CD8-positive, alpha-beta memory T cell (primary cell): ENCODE data around the gene ZBTB34. TPM values are rescaled to one million over a fixed set of nuclear protein-coding genes. Genes with fewer than 3 reads are reported as not detected.

Experiments used
- CTCF ChIA-PET: fragments of 350-600 bp; sonication (Branson Sonifier 250); formaldehyde crosslinking; loops from one replicate; lab custom pipeline; 2021; ENCODE audit warnings: antibody characterized with exemption; lab: Charles Lee
- POLR2A ChIA-PET: fragments of 350-600 bp; sonication (Branson Sonifier 250); formaldehyde crosslinking; loops from one replicate; lab custom pipeline; 2021; ENCODE audit warnings: antibody characterized with exemption; lab: Charles Lee
- DNase-seq, 5 donors: peaks; one replicate each; pipeline versions ENCODE4 v3.0.0 to v3.0.0-alpha.2; 2020 to 2022; ENCODE audit warnings: mixed read lengths in 1 of 5
- H3K27ac ChIP-seq: one replicate; pipeline ENCODE4 v1.7.0; 2013; ENCODE audit warnings: low read depth, mild to moderate bottlenecking, low read length, moderate library complexity
- H3K27me3 ChIP-seq: 2 replicates; pipeline ENCODE4 v1.7.0; 2013; ENCODE audit warnings: low read length, mild to moderate bottlenecking; ENCODE audit not compliant: insufficient read depth, poor library complexity, severe bottlenecking
- H3K36me3 ChIP-seq: 2 replicates; pipeline ENCODE4 v1.7.0; 2013; ENCODE audit warnings: mild to moderate bottlenecking, low read length, moderate library complexity; ENCODE audit not compliant: insufficient read depth
- H3K4me1 ChIP-seq: 2 replicates; pipeline ENCODE4 v1.7.0; 2013; ENCODE audit warnings: mild to moderate bottlenecking, low read length, moderate library complexity; ENCODE audit not compliant: insufficient read depth
- H3K4me3 ChIP-seq: 2 replicates; pipeline ENCODE4 v1.7.0; 2013; ENCODE audit warnings: mild to moderate bottlenecking, low read length
- H3K9me3 ChIP-seq: 2 replicates; pipeline ENCODE4 v1.7.0; 2013; ENCODE audit warnings: mild to moderate bottlenecking, low read length
- H3K27ac Mint-ChIP-seq, 8 donors: one replicate each; pipeline ENCODE4 v1.8.0; 2020 to 2021; ENCODE audit warnings: mixed read lengths in 8 of 8, mild to moderate bottlenecking in 6 of 8, inconsistent platforms in 3 of 8, moderate library complexity in 3 of 8
- H3K27me3 Mint-ChIP-seq, 2 donors: one replicate each; pipeline ENCODE4 v1.8.0; 2020 to 2021; ENCODE audit warnings: mixed read lengths in 2 of 2, mild to moderate bottlenecking in 1 of 2, moderate library complexity in 1 of 2
- H3K36me3 Mint-ChIP-seq, 3 donors: one replicate each; pipeline ENCODE4 v1.8.0; 2020 to 2021; ENCODE audit warnings: mixed read lengths in 3 of 3, inconsistent platforms in 1 of 3, mild to moderate bottlenecking in 1 of 3
- H3K4me1 Mint-ChIP-seq, 3 donors: one replicate each; pipeline ENCODE4 v1.8.0; 2020 to 2021; ENCODE audit warnings: mixed read lengths in 3 of 3, inconsistent platforms in 1 of 3, mild to moderate bottlenecking in 1 of 3
- H3K4me3 Mint-ChIP-seq, 7 donors: one replicate each; pipeline ENCODE4 v1.8.0; 2020 to 2021; ENCODE audit warnings: mixed read lengths in 7 of 7, mild to moderate bottlenecking in 6 of 7, moderate library complexity in 4 of 7, inconsistent platforms in 2 of 7
- H3K9me3 Mint-ChIP-seq, 5 donors: one replicate each; pipeline ENCODE4 v1.8.0; 2020 to 2022; ENCODE audit warnings: mixed read lengths in 5 of 5, mild to moderate bottlenecking in 3 of 5, moderate library complexity in 2 of 5, inconsistent platforms in 1 of 5
- polyA plus RNA-seq: library from polyadenylated mRNA; unstranded; fragments of 300-500 nt; fragmentation: Illumina TruSeq; gene quantifications from one replicate; pipeline ENCODE4 v1.2.3, GENCODE V29; 2021
- total RNA-seq, 2 experiments: library from RNA; stranded (reverse); gene quantifications; one replicate each; pipeline ENCODE4 v1.2.3, GENCODE V29; 2021

ZBTB34 gene
- total and polyA plus RNA-seq, 3 experiments from 2014 or later, result 1.3 to 7.0 (median 6.8) TPM

DNA sequence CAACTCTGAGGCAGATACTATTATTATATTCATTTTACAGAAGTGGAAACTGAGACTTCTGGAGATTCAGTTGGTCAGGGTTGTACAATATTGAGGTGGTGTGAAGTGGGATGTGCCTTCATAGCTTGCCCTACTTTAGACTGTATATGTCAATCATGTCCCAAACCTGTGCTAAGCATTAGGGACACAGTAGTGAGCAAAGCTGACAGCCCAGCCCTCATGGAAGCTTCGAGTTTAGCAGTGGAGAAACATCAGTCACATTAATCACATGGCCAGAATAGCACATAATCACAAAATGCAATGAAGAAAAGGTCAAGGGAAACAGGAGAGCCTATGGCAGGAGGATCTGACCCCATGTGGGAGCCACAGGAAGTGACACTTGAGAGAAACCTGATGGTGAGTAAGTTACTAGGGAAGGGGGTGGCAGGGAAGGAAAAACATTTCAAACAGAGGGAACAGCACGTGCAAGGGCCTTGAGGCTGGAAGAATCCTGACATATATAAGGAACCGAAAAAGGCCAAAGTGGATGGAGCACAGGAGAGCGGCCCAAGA is 33.7 kb downstream of the ZBTB34 start:
- Mint-ChIP-seq H3K36me3 (peaks cover 0 to 4% (median 2%) of the 10 kb centered on the region in 3 donors), H3K4me3 (no peak overlapping the region), H3K27me3 (peaks cover 0 to 20% of the 10 kb centered on the region in 2 donors), H3K27ac (no peak overlapping the region), H3K4me1 (no peaks in the 10 kb centered on the region), H3K9me3 (no peaks in the 10 kb centered on the region)
- CTCF ChIA-PET, result interaction anchor here (1.0 kb wide), 1 partner anchor 47 kb away, joined by 3 read pairs; no protein-coding TSS in a partner anchor
- H3K4me3 ChIP-seq, result no peak overlapping the region
- H3K9me3 ChIP-seq, result no peaks in the 10 kb centered on the region
- no peaks in the 10 kb centered on the region for H3K4me1 ChIP-seq
- DNase-seq, result no peak
- no peak overlapping the region for H3K27ac ChIP-seq
- POLR2A ChIA-PET, result no interaction called here
- H3K36me3 ChIP-seq, result no peaks in the 10 kb centered on the region
- H3K27me3 ChIP-seq, result no peaks in the 10 kb centered on the region

DNA sequence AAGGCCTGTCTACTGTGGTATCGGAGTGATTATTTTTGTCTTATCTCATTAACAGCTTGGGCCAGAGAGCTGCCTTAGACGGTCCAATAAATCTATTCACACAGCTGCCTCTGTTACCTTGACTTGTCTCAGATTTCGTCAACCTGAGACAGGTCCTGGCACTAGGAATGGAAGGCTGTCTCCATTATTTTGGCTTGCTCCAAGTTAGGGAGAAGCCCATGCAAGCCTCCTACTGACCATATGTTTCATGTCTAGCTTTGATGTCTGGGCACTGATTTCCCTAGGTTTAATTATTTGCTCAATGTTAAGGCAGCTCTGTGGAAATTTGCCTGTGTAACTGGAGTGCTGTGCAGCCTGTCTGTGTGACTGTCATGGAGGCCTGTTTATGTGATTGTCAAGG is 41.8 kb downstream of the ZBTB34 start:
- POLR2A ChIA-PET, result no interaction called here

DNA sequence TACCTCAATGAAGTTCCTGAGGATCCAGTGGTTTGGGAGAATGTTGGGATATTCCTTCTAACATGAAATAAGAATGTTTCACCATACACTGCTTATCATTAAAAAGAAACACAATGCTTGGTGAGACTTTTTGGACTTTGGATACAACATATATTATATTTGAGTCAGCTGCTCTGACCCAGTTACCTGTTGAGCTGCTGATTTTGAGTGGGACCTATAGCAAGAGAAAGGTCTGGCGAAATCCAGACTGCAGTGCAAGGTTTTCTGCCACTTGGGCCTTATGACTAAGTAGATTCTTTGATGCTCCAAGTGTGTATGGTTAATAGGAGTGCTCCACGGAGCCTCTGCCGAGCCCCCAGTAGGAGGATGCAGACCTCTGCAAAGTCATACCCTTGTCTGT is 44.1 kb downstream of the ZBTB34 start:
- H3K27ac Mint-ChIP-seq, result no peak overlapping the region
- Histone ChIP-seq H3K9me3 (no peaks in the 10 kb centered on the region), H3K36me3 (no peaks in the 10 kb centered on the region), H3K27ac (no peak overlapping the region), H3K4me1 (no peaks in the 10 kb centered on the region), H3K27me3 (peaks cover 3% of the 10 kb centered on the region), H3K4me3 (no peak overlapping the region)
- H3K4me1 Mint-ChIP-seq, result no peaks in the 10 kb centered on the region
- H3K4me3 Mint-ChIP-seq, result no peak overlapping the region
- ChIA-PET CTCF (no interaction called here), POLR2A (no interaction called here)
- peaks cover 3 to 8% (median 6%) of the 10 kb centered on the region in 5 donors for H3K9me3 Mint-ChIP-seq
- no peak for DNase-seq
- H3K27me3 Mint-ChIP-seq, result peaks cover 5 to 20% of the 10 kb centered on the region in 2 donors
- H3K36me3 Mint-ChIP-seq, result peaks cover 0 to 9% (median 0%) of the 10 kb centered on the region in 3 donors

More for the DNA sequence above, 41.8 kb downstream of the ZBTB34 start:
- Mint-ChIP-seq H3K4me1 (no peaks in the 10 kb centered on the region), H3K27me3 (peaks cover 7 to 17% of the 10 kb centered on the region in 2 donors), H3K9me3 (peaks cover 3 to 8% (median 6%) of the 10 kb centered on the region in 5 donors), H3K36me3 (peaks cover 0 to 13% (median 0%) of the 10 kb centered on the region in 3 donors), H3K4me3 (no peak overlapping the region), H3K27ac (no peak overlapping the region)
- no peaks in the 10 kb centered on the region for H3K27me3 ChIP-seq
- no peaks in the 10 kb centered on the region for H3K36me3 ChIP-seq
- CTCF ChIA-PET, result no interaction called here
- H3K4me3 ChIP-seq, result no peak overlapping the region
- no peaks in the 10 kb centered on the region for H3K9me3 ChIP-seq
- no peaks in the 10 kb centered on the region for H3K4me1 ChIP-seq
- no peak overlapping the region for H3K27ac ChIP-seq
- DNase-seq, result no peak

DNA sequence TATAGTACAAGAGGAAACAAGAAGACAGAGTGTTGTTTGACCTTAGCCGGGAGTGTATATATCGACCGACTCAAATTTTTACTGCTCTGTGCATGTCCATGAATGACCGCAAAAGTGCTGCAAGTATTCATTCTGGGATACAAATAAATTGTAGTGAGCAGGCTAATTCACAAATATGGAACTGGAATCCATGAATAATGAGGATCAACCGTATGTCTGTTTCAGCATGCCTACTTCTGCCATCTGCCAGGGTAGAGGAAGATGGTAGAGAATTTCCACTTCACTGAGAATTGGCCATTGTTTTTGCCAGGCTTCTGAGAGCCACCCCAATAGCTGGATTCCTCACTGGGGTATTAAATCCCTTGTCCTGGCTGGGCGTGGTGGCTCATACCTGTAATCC is 45.7 kb downstream of the ZBTB34 start:
- H3K4me3 Mint-ChIP-seq, result no peak overlapping the region
- no peak for DNase-seq
- no peaks in the 10 kb centered on the region for H3K9me3 ChIP-seq
- no peak overlapping the region for H3K27ac Mint-ChIP-seq
- H3K4me1 Mint-ChIP-seq, result no peaks in the 10 kb centered on the region
- POLR2A ChIA-PET, result no interaction called here
- no peak overlapping the region for H3K27ac ChIP-seq
- H3K36me3 Mint-ChIP-seq, result peaks cover 0 to 7% (median 0%) of the 10 kb centered on the region in 3 donors
- no peaks in the 10 kb centered on the region for H3K4me1 ChIP-seq
- CTCF ChIA-PET, result no interaction called here
- no peak overlapping the region for H3K4me3 ChIP-seq
- H3K9me3 Mint-ChIP-seq, result peaks cover under 1 to 6% (median 5%) of the 10 kb centered on the region in 5 donors
- peaks cover 3% of the 10 kb centered on the region for H3K27me3 ChIP-seq
- no peaks in the 10 kb centered on the region for H3K36me3 ChIP-seq
- peaks cover 4 to 18% of the 10 kb centered on the region in 2 donors for H3K27me3 Mint-ChIP-seq

DNA sequence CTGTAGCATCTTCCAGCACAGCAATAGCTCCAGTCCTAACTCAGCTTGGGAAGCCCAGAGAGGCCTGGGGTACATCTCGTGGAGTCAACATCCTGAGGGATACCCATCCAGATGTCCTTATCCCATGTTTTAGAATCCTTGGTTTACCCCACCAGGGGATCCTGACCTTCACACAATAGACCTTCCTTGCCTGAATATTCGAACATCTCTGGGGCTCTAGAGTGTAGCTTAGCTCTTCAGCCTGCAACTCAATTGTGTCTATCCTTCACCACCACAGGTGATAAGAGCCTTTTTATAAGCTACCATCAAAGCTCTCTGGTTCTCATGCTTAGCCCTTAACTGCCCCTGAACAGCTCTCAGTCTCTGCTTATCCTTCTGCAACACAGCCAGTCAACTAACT is 46.6 kb downstream of the ZBTB34 start:
- Histone ChIP-seq H3K27me3 (peaks cover 3% of the 10 kb centered on the region), H3K4me3 (no peak overlapping the region), H3K4me1 (no peaks in the 10 kb centered on the region), H3K36me3 (no peaks in the 10 kb centered on the region), H3K27ac (no peak overlapping the region), H3K9me3 (no peaks in the 10 kb centered on the region)
- Mint-ChIP-seq H3K36me3 (no peaks in the 10 kb centered on the region), H3K27ac (peak overlapping the region in 1 of 8 donors; percentile 8), H3K27me3 (peaks cover 3 to 17% of the 10 kb centered on the region in 2 donors), H3K4me1 (no peaks in the 10 kb centered on the region), H3K9me3 (peaks cover 0 to 2% (median 0%) of the 10 kb centered on the region in 5 donors), H3K4me3 (no peak overlapping the region)
- CTCF ChIA-PET, result no interaction called here
- POLR2A ChIA-PET, result no interaction called here
- no peak for DNase-seq

DNA sequence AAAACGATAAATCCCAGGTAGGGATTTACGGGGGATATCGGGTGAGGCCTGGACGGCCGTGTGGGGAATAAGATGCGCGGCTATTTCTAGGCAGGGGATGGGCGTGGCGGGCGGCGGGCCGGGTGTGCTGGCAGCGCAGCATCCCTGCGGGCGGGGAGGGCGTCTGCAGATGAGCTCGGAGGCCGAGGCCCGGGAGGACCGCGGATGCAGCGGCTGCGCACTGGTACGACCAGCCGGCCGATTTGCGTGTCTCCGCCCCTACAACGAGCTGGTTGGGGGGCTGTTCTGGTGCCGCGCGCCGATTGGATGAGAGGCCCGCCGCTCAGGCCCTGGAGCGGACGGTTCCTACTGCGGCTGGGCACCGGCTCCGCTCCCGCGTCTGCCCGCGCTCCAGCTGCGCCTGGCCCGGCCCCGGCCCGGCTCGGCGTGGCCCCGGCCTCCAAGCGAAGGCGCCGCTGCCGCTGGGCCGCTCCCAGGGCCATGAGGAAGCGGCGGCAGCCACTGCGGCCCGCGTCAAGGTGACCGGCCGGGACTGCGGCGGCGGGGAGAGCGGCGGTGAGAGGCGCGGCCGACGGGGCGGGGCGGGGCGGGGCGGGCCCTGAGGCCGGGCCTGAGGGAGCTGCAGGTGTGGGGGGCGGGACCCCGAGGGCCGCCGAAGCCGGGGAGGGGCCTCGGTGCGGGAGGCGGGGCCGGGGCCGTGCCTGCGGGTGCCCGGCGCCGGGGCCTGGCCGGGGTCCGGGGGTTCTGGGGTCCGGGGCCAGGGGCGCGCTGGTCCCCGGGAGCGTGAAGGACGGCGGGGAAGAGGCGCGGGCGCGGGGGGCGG is 54.2 kb downstream of the ZBTB34 start, which contains the start of gene RALGPS1:
Gene RALGPS1, plus strand, starts transcription at position 325 of the 823 bp plus-strand sequence. CDS start 47,508 bp downstream, outside the sequence.
- Mint-ChIP-seq H3K9me3 (peaks cover 0 to 2% (median 0%) of the 10 kb centered on the region in 5 donors), H3K4me1 (peaks cover 8 to 13% (median 11%) of the 10 kb centered on the region in 3 donors), H3K4me3 (peak within 1 kb of the TSS; percentile 77 to 93 (median 84)), H3K36me3 (peaks cover 0 to 3% (median 0%) of the 10 kb centered on the region in 3 donors), H3K27me3 (peaks cover 0 to 4% of the 10 kb centered on the region in 2 donors), H3K27ac (peak within 1 kb of the TSS in 7 of 8 donors; percentile 46 to 76 (median 68))
- no peaks in the 10 kb centered on the region for H3K27me3 ChIP-seq
- POLR2A ChIA-PET, result interaction anchor here (0.7 to 1.0 kb wide), 2 partner anchors 219 to 473 kb away, joined by 3 to 4 read pairs; no protein-coding TSS in a partner anchor
- H3K4me3 ChIP-seq, result peak within 1 kb of the TSS; percentile 45
- no peaks in the 10 kb centered on the region for H3K36me3 ChIP-seq
- no peaks in the 10 kb centered on the region for H3K9me3 ChIP-seq
- peak; percentile 83 to 91 (median 87) for DNase-seq
- CTCF ChIA-PET, result interaction anchor here (1.1 to 1.5 kb wide), 2 partner anchors 50 to 56 kb away, joined by 4 to 5 read pairs; no protein-coding TSS in a partner anchor
- peaks cover 6% of the 10 kb centered on the region for H3K4me1 ChIP-seq
- H3K27ac ChIP-seq, result no peak within 1 kb of the TSS

DNA sequence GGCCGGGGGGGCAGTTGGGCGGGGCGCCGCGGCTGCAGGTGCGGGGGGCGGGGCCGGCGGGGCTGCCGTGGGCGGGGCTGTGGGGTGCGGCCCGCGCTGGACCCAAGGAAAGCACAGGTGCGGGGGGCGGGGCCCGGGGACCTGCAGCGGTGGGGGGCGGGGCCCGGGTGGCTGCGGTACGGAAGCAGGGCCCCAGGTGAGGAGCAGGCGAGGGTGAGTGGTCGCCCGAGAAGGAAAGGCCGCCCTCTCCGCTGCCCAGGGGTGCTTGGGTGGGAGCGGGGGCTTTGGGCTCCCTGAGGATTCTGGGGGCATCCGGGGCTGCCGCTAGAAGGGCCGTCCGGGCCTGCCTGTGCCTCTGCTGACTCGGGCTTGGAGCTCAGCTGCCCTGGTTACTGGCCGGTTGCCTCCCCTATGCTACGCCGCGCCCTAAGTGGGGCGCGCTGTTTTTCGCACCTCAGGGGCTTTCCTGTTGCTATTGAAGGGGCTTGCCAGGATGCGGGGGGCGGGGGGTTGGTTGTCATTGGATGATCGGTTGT is 54.9 kb downstream of the ZBTB34 start:
- ChIA-PET CTCF (no interaction called here), POLR2A (interaction anchor here (1.0 kb wide), 1 partner anchor 472 kb away, joined by 3 read pairs; no protein-coding TSS in a partner anchor)

More for the DNA sequence above, 54.9 kb downstream of the ZBTB34 start:
- H3K4me1 ChIP-seq, result peaks cover 6% of the 10 kb centered on the region
- peak overlapping the region; percentile 51 to 93 (median 72) for H3K4me3 Mint-ChIP-seq
- peak in 3 of 5 donors; percentile 54 to 72 (median 61) for DNase-seq
- peak overlapping the region in 5 of 8 donors; percentile 3 to 76 (median 68) for H3K27ac Mint-ChIP-seq
- H3K27ac ChIP-seq, result no peak overlapping the region
- no peaks in the 10 kb centered on the region for H3K9me3 ChIP-seq
- peaks cover 8 to 13% (median 11%) of the 10 kb centered on the region in 3 donors for H3K4me1 Mint-ChIP-seq
- H3K36me3 ChIP-seq, result no peaks in the 10 kb centered on the region
- H3K4me3 ChIP-seq, result no peak overlapping the region
- no peaks in the 10 kb centered on the region for H3K27me3 ChIP-seq
- H3K27me3 Mint-ChIP-seq, result peaks cover 0 to 2% of the 10 kb centered on the region in 2 donors
- H3K36me3 Mint-ChIP-seq, result peaks cover 0 to 3% (median 2%) of the 10 kb centered on the region in 3 donors
- H3K9me3 Mint-ChIP-seq, result peaks cover 0 to 2% (median 0%) of the 10 kb centered on the region in 5 donors
